Activated T-helper 17 cell treated with anti-CD3 and anti-CD28 coated beads, Interleukin-2, amount 50 U/mL, for 72 hours (primary cell): Measurements from ENCODE around the gene CPNE8. TPM values are rescaled to one million over a fixed set of nuclear protein-coding genes. Genes with fewer than 3 reads are reported as not detected.

ENCODE experiments used
- ATAC-seq: fragments of 150-1000 bp; cut with Tn5 transposase; replicated peaks from 2 replicates; pipeline ENCODE4 v1.10.0; 2021; ENCODE audit warnings: mild to moderate bottlenecking, moderate library complexity
- H3K27ac Mint-ChIP-seq: one replicate; pipeline ENCODE4 v1.8.0; 2022; ENCODE audit warnings: mixed read lengths
- H3K27me3 Mint-ChIP-seq: one replicate; pipeline ENCODE4 v1.8.0; 2022; ENCODE audit warnings: mixed read lengths
- H3K36me3 Mint-ChIP-seq: one replicate; pipeline ENCODE4 v1.8.0; 2022; ENCODE audit warnings: low read depth, mild to moderate bottlenecking, mixed read lengths
- H3K4me1 Mint-ChIP-seq: one replicate; pipeline ENCODE4 v1.8.0; 2022; ENCODE audit warnings: mixed read lengths
- H3K4me3 Mint-ChIP-seq: one replicate; pipeline ENCODE4 v1.8.0; 2022; ENCODE audit warnings: mild to moderate bottlenecking, mixed read lengths
- H3K9me3 Mint-ChIP-seq: one replicate; pipeline ENCODE4 v1.8.0; 2022; ENCODE audit warnings: mixed read lengths
- total RNA-seq, 2 donors: library from RNA; stranded (reverse); gene quantifications; one replicate each; pipeline ENCODE4 v1.2.3, GENCODE V29; 2022

The CPNE8 gene
- total RNA-seq, 2 donors from 2014 or later: 3.8 to 5.4 TPM

- H3K27me3 Mint-ChIP-seq: no peaks in the 10 kb centered on the region
- ATAC-seq: no peak
- no peak overlapping the region for H3K4me3 Mint-ChIP-seq
- peaks cover 6% of the 10 kb centered on the region for H3K36me3 Mint-ChIP-seq
- H3K4me1 Mint-ChIP-seq: no peaks in the 10 kb centered on the region
- H3K27ac Mint-ChIP-seq: no peak overlapping the region
- H3K9me3 Mint-ChIP-seq: peaks cover 5% of the 10 kb centered on the region
These were observed 210.3 kb downstream of the CPNE8 start for GRCh38 chr12:38695057-38695456.

GRCh38 chr12:38691164-38691563 lies 214.2 kb downstream of the CPNE8 start:
- Mint-ChIP-seq H3K27ac (no peak overlapping the region), H3K4me3 (no peak overlapping the region), H3K9me3 (no peaks in the 10 kb centered on the region), H3K4me1 (no peaks in the 10 kb centered on the region), H3K27me3 (no peaks in the 10 kb centered on the region), H3K36me3 (peaks cover 16% of the 10 kb centered on the region)
- ATAC-seq: no peak

GRCh38 chr12:38690646-38691045 lies 214.7 kb downstream of the CPNE8 start:
- Mint-ChIP-seq H3K4me3 (no peak overlapping the region), H3K4me1 (no peaks in the 10 kb centered on the region), H3K9me3 (no peaks in the 10 kb centered on the region), H3K36me3 (peaks cover 16% of the 10 kb centered on the region), H3K27ac (no peak overlapping the region), H3K27me3 (no peaks in the 10 kb centered on the region)
- no peak for ATAC-seq

- Mint-ChIP-seq H3K4me1 (no peaks in the 10 kb centered on the region), H3K36me3 (peaks cover 22% of the 10 kb centered on the region), H3K27ac (no peak overlapping the region), H3K27me3 (no peaks in the 10 kb centered on the region), H3K4me3 (no peak overlapping the region), H3K9me3 (no peaks in the 10 kb centered on the region)
- no peak for ATAC-seq
These were observed 215.7 kb downstream of the CPNE8 start for GRCh38 chr12:38689704-38690103.

- no peaks in the 10 kb centered on the region for H3K27me3 Mint-ChIP-seq
- no peak overlapping the region for H3K27ac Mint-ChIP-seq
- H3K36me3 Mint-ChIP-seq: peaks cover 22% of the 10 kb centered on the region
- H3K4me3 Mint-ChIP-seq: no peak overlapping the region
- no peak for ATAC-seq
- H3K4me1 Mint-ChIP-seq: no peaks in the 10 kb centered on the region
- no peaks in the 10 kb centered on the region for H3K9me3 Mint-ChIP-seq
These were observed 216.2 kb downstream of the CPNE8 start for GRCh38 chr12:38689195-38689594.

- H3K27ac Mint-ChIP-seq: no peak overlapping the region
- ATAC-seq: no peak
- no peaks in the 10 kb centered on the region for H3K27me3 Mint-ChIP-seq
- H3K4me3 Mint-ChIP-seq: no peak overlapping the region
- H3K9me3 Mint-ChIP-seq: no peaks in the 10 kb centered on the region
- H3K4me1 Mint-ChIP-seq: no peaks in the 10 kb centered on the region
- peaks cover 6% of the 10 kb centered on the region for H3K36me3 Mint-ChIP-seq
These were observed 222.9 kb downstream of the CPNE8 start for GRCh38 chr12:38682521-38682920.

- Mint-ChIP-seq H3K36me3 (peaks cover 5% of the 10 kb centered on the region), H3K27me3 (no peaks in the 10 kb centered on the region), H3K27ac (no peak overlapping the region), H3K9me3 (no peaks in the 10 kb centered on the region), H3K4me3 (no peak overlapping the region), H3K4me1 (no peaks in the 10 kb centered on the region)
- no peak for ATAC-seq
These were observed 235.9 kb downstream of the CPNE8 start for GRCh38 chr12:38669530-38669929.

GRCh38 chr12:38669081-38669480 lies 236.3 kb downstream of the CPNE8 start:
- H3K27me3 Mint-ChIP-seq: no peaks in the 10 kb centered on the region
- no peaks in the 10 kb centered on the region for H3K4me1 Mint-ChIP-seq
- no peak for ATAC-seq
- no peak overlapping the region for H3K27ac Mint-ChIP-seq
- H3K4me3 Mint-ChIP-seq: no peak overlapping the region
- H3K9me3 Mint-ChIP-seq: no peaks in the 10 kb centered on the region
- H3K36me3 Mint-ChIP-seq: peaks cover 5% of the 10 kb centered on the region

- ATAC-seq: no peak
- Mint-ChIP-seq H3K9me3 (peaks cover 11% of the 10 kb centered on the region), H3K36me3 (peaks cover 12% of the 10 kb centered on the region), H3K4me1 (no peaks in the 10 kb centered on the region), H3K27me3 (no peaks in the 10 kb centered on the region), H3K27ac (no peak overlapping the region), H3K4me3 (no peak overlapping the region)
These were observed 239.0 kb downstream of the CPNE8 start for GRCh38 chr12:38666425-38666824.

GRCh38 chr12:38664661-38665269 lies 240.6 kb downstream of the CPNE8 start:
- no peak for ATAC-seq
- Mint-ChIP-seq H3K27me3 (no peaks in the 10 kb centered on the region), H3K4me3 (no peak overlapping the region), H3K27ac (no peak overlapping the region), H3K9me3 (peaks cover 11% of the 10 kb centered on the region), H3K4me1 (no peaks in the 10 kb centered on the region), H3K36me3 (peaks cover 12% of the 10 kb centered on the region)

- peaks cover 27% of the 10 kb centered on the region for H3K9me3 Mint-ChIP-seq
- H3K27ac Mint-ChIP-seq: no peak overlapping the region
- peaks cover 7% of the 10 kb centered on the region for H3K36me3 Mint-ChIP-seq
- H3K4me1 Mint-ChIP-seq: peaks cover 5% of the 10 kb centered on the region
- no peaks in the 10 kb centered on the region for H3K27me3 Mint-ChIP-seq
- ATAC-seq: no peak
- H3K4me3 Mint-ChIP-seq: no peak overlapping the region
These were observed 242.6 kb downstream of the CPNE8 start for GRCh38 chr12:38662829-38663228.

- H3K4me3 Mint-ChIP-seq: no peak overlapping the region
- peaks cover 5% of the 10 kb centered on the region for H3K4me1 Mint-ChIP-seq
- H3K9me3 Mint-ChIP-seq: peaks cover 6% of the 10 kb centered on the region
- H3K36me3 Mint-ChIP-seq: no peaks in the 10 kb centered on the region
- no peak overlapping the region for H3K27ac Mint-ChIP-seq
- ATAC-seq: no peak
- no peaks in the 10 kb centered on the region for H3K27me3 Mint-ChIP-seq
These were observed 251.7 kb downstream of the CPNE8 start for GRCh38 chr12:38653650-38654049.

GRCh38 chr12:38648813-38649212 lies 256.6 kb downstream of the CPNE8 start:
- H3K9me3 Mint-ChIP-seq: no peaks in the 10 kb centered on the region
- H3K4me3 Mint-ChIP-seq: no peak overlapping the region
- H3K27me3 Mint-ChIP-seq: no peaks in the 10 kb centered on the region
- no peak overlapping the region for H3K27ac Mint-ChIP-seq
- no peak for ATAC-seq
- no peaks in the 10 kb centered on the region for H3K4me1 Mint-ChIP-seq
- H3K36me3 Mint-ChIP-seq: no peaks in the 10 kb centered on the region

- Mint-ChIP-seq H3K27me3 (no peaks in the 10 kb centered on the region), H3K4me3 (no peak overlapping the region), H3K36me3 (no peaks in the 10 kb centered on the region), H3K4me1 (no peaks in the 10 kb centered on the region), H3K9me3 (no peaks in the 10 kb centered on the region), H3K27ac (no peak overlapping the region)
- no peak for ATAC-seq
These were observed 259.2 kb downstream of the CPNE8 start for GRCh38 chr12:38646146-38646545.

- Mint-ChIP-seq H3K27me3 (no peaks in the 10 kb centered on the region), H3K4me1 (no peaks in the 10 kb centered on the region), H3K27ac (no peak overlapping the region), H3K9me3 (peaks cover 9% of the 10 kb centered on the region), H3K4me3 (no peak overlapping the region), H3K36me3 (no peaks in the 10 kb centered on the region)
- ATAC-seq: no peak
These were observed 265.8 kb downstream of the CPNE8 start for GRCh38 chr12:38639625-38640024.

- no peak overlapping the region for H3K4me3 Mint-ChIP-seq
- H3K9me3 Mint-ChIP-seq: peaks cover 9% of the 10 kb centered on the region
- no peaks in the 10 kb centered on the region for H3K36me3 Mint-ChIP-seq
- H3K27me3 Mint-ChIP-seq: no peaks in the 10 kb centered on the region
- H3K4me1 Mint-ChIP-seq: no peaks in the 10 kb centered on the region
- ATAC-seq: no peak
- H3K27ac Mint-ChIP-seq: no peak overlapping the region
These were observed 267.0 kb downstream of the CPNE8 start for GRCh38 chr12:38638401-38638800.
